Measurements from ENCODE around the gene MTX3.

DNA sequence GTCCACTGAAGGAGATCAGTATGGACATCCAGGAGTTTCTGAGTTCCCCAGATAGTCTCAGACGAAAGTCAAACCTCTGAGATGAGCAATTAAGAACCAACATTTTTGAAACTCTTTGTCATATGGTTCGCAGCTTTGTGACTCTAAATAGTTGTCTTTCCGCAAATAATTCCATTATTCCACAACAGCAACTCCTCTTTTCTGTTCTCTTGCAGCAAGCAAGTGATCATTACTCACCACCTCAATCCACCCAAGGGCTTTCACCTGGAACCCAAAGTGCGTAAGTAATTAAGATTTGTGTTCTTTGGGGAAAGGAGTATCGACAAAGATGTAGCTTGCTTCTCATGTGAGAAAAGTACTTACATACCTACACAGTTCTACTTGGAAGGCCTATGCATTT is 15.6 kb downstream of the MTX3 start:
- TF ChIP-seq, protein P1, sequence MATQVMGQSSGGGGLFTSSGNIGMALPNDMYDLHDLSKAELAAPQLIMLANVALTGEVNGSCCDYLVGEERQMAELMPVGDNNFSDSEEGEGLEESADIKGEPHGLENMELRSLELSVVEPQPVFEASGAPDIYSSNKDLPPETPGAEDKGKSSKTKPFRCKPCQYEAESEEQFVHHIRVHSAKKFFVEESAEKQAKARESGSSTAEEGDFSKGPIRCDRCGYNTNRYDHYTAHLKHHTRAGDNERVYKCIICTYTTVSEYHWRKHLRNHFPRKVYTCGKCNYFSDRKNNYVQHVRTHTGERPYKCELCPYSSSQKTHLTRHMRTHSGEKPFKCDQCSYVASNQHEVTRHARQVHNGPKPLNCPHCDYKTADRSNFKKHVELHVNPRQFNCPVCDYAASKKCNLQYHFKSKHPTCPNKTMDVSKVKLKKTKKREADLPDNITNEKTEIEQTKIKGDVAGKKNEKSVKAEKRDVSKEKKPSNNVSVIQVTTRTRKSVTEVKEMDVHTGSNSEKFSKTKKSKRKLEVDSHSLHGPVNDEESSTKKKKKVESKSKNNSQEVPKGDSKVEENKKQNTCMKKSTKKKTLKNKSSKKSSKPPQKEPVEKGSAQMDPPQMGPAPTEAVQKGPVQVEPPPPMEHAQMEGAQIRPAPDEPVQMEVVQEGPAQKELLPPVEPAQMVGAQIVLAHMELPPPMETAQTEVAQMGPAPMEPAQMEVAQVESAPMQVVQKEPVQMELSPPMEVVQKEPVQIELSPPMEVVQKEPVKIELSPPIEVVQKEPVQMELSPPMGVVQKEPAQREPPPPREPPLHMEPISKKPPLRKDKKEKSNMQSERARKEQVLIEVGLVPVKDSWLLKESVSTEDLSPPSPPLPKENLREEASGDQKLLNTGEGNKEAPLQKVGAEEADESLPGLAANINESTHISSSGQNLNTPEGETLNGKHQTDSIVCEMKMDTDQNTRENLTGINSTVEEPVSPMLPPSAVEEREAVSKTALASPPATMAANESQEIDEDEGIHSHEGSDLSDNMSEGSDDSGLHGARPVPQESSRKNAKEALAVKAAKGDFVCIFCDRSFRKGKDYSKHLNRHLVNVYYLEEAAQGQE (IDR thresholded peaks at IDR 0.05; ENCODE audit: low read depth), result no peak
- no peak for TF ChIP-seq POLR2A (IDR thresholded peaks at IDR 0.05; ENCODE audit: borderline replicate concordance, extremely low read depth, insufficient read depth, insufficient read length)
- TF ChIP-seq, protein P2, sequence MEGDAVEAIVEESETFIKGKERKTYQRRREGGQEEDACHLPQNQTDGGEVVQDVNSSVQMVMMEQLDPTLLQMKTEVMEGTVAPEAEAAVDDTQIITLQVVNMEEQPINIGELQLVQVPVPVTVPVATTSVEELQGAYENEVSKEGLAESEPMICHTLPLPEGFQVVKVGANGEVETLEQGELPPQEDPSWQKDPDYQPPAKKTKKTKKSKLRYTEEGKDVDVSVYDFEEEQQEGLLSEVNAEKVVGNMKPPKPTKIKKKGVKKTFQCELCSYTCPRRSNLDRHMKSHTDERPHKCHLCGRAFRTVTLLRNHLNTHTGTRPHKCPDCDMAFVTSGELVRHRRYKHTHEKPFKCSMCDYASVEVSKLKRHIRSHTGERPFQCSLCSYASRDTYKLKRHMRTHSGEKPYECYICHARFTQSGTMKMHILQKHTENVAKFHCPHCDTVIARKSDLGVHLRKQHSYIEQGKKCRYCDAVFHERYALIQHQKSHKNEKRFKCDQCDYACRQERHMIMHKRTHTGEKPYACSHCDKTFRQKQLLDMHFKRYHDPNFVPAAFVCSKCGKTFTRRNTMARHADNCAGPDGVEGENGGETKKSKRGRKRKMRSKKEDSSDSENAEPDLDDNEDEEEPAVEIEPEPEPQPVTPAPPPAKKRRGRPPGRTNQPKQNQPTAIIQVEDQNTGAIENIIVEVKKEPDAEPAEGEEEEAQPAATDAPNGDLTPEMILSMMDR (IDR thresholded peaks at IDR 0.05 in 2 of 3, conservative IDR thresholded peaks at IDR 0.05 in 1 of 3; ENCODE audit: borderline replicate concordance in 1 of 3, insufficient read depth in 1 of 3, low read depth in 2 of 3, low read length in 2 of 3), result no peak
- TF ChIP-seq, protein P3, sequence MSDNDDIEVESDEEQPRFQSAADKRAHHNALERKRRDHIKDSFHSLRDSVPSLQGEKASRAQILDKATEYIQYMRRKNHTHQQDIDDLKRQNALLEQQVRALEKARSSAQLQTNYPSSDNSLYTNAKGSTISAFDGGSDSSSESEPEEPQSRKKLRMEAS (IDR thresholded peaks at IDR 0.05), result no peak
- no peak for TF ChIP-seq POLR2AphosphoS5 (IDR thresholded peaks at IDR 0.05; ENCODE audit: low read depth, low read length)
- TF ChIP-seq ZFX (IDR thresholded peaks at IDR 0.05), result no peak
- no peak for TF ChIP-seq EZH2 (IDR thresholded peaks at IDR 0.05)
- TF ChIP-seq CEBPB (IDR thresholded peaks at IDR 0.05; ENCODE audit: low read depth), result no peak
- no peak for TF ChIP-seq SIN3A (IDR thresholded peaks at IDR 0.05; ENCODE audit: low read depth)
- no peak for TF ChIP-seq EZH2phosphoT487 (IDR thresholded peaks at IDR 0.05; ENCODE audit: borderline replicate concordance)
- TF ChIP-seq, protein P4, sequence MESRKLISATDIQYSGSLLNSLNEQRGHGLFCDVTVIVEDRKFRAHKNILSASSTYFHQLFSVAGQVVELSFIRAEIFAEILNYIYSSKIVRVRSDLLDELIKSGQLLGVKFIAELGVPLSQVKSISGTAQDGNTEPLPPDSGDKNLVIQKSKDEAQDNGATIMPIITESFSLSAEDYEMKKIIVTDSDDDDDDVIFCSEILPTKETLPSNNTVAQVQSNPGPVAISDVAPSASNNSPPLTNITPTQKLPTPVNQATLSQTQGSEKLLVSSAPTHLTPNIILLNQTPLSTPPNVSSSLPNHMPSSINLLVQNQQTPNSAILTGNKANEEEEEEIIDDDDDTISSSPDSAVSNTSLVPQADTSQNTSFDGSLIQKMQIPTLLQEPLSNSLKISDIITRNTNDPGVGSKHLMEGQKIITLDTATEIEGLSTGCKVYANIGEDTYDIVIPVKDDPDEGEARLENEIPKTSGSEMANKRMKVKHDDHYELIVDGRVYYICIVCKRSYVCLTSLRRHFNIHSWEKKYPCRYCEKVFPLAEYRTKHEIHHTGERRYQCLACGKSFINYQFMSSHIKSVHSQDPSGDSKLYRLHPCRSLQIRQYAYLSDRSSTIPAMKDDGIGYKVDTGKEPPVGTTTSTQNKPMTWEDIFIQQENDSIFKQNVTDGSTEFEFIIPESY (IDR thresholded peaks at IDR 0.05; ENCODE audit: extremely low read depth, insufficient replicate concordance, low read length), result no peak

Data from HCT116 (cell line).